MM.1S (cell line): ENCODE results near the gene TGIF1.

Experiments used
- CTCF ChIP-seq: fragments of 300-600 bp; sonication (generic); IDR thresholded peaks from 2 replicates; pipeline ENCODE4 v1.5.1; 2016; ENCODE audit warnings: antibody characterized with exemption, low read length, mixed read lengths
- EZH2 ChIP-seq: fragments of 300-600 bp; sonication (generic); optimal IDR thresholded peaks from 2 replicates; pipeline ENCODE3; 2017; ENCODE audit warnings: low read depth, mild to moderate bottlenecking, antibody characterized with exemption, low read length, mixed read lengths
- EZH2phosphoT487 ChIP-seq: fragments of 300-600 bp; sonication (generic); IDR thresholded peaks from 2 replicates; pipeline ENCODE4 v1.6.1; 2018; ENCODE audit warnings: antibody characterized with exemption, low read length

DNA sequence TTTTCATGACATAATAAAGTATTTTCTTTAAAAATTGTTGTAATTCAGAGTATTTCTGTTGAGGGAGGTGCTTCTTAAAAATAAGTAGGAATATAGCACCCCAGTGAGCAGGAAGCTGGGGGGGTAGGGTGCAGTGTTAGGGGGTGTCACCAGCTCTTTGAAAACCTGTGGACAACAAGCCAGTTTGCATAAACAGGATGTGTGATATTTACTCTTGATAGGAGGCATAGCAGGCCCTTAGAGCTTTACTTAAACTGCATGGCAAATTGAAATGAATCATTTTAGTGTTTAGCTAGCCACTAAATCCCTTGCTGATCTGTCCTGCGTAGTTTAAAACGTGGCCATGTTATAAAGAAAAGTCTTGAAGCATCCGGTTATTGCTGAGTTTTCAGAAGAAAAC, 8.4 kb downstream of the TGIF1 start:
- TF ChIP-seq CTCF (no peak), EZH2phosphoT487 (no peak), EZH2 (no peak)
